IMR-90 (cell line): ENCODE results near the gene PNMA8A. TPM values are rescaled to one million over a fixed set of nuclear protein-coding genes. Genes with fewer than 3 reads are reported as not detected.
A peak's percentile ranks its signal among the peaks of the same experiment; 100 is the strongest.

Experiments used
- ATAC-seq: fragments of 200-7000 bp; cut with Tn5 transposase; 2 replicates; pipeline ENCODE4 v1.9.1; 2020; ENCODE audit warnings: low read depth, mild to moderate bottlenecking, moderate library complexity
- BruUV-seq: library from RNA; stranded (reverse); fragments of 400-500 nt; replicated peaks from 2 replicates; lab custom pipeline; 2021; lab: Mats Ljungman, UMichigan
- CTCF ChIA-PET: fragments of 300-600 bp; formaldehyde crosslinking; extraction: SDS; loops from one replicate; lab custom pipeline; 2021; ENCODE audit warnings: antibody characterized with exemption; lab: Yijun Ruan, JAX
- POLR2A ChIA-PET: fragments of 300-600 bp; sonication (Branson Sonifier 250); formaldehyde crosslinking; loops from one replicate; lab custom pipeline; 2022; ENCODE audit warnings: antibody characterized with exemption; ENCODE audit not compliant: unreplicated experiment; lab: Charles Lee
- DNase-seq: peaks from one replicate; pipeline ENCODE4 v3.0.0; 2013
- H2AFZ ChIP-seq: replicated peaks from 2 replicates; pipeline ENCODE3; 2013; ENCODE audit warnings: low read length, mild to moderate bottlenecking; ENCODE audit not compliant: poor library complexity
- H2AK5ac ChIP-seq: 2 replicates; pipeline ENCODE4 v1.6.1; 2013; ENCODE audit warnings: low read depth, low read length, inconsistent platforms
- H2AK9ac ChIP-seq: replicated peaks from 2 replicates; pipeline ENCODE3; 2013; ENCODE audit warnings: mild to moderate bottlenecking, low read depth, low read length, moderate library complexity; ENCODE audit not compliant: poor library complexity
- H2BK120ac ChIP-seq: 2 replicates; pipeline ENCODE4 v1.6.1; 2013; ENCODE audit warnings: low read depth, low read length, inconsistent platforms
- H2BK15ac ChIP-seq: 3 replicates; pipeline ENCODE4 v1.6.1; 2013; ENCODE audit warnings: low read depth, low read length, inconsistent platforms
- H2BK20ac ChIP-seq: 2 replicates; pipeline ENCODE4 v1.6.1; 2013; ENCODE audit warnings: low read depth, mild to moderate bottlenecking, inconsistent platforms, low read length, moderate library complexity
- H2BK5ac ChIP-seq: 2 replicates; pipeline ENCODE4 v1.6.1; 2013; ENCODE audit warnings: mild to moderate bottlenecking, low read depth, low read length, inconsistent platforms; ENCODE audit not compliant: poor library complexity, severe bottlenecking
- H3K14ac ChIP-seq: replicated peaks from 2 replicates; pipeline ENCODE4 v1.6.1; 2013; ENCODE audit warnings: low read depth, low read length, inconsistent platforms
- H3K18ac ChIP-seq: 2 replicates; pipeline ENCODE4 v1.6.1; 2013; ENCODE audit warnings: low read depth, low read length, control low read depth
- H3K23ac ChIP-seq: 2 replicates; pipeline ENCODE4 v1.6.1; 2013; ENCODE audit warnings: low read depth, low read length, inconsistent platforms
- H3K27ac ChIP-seq: 2 replicates; pipeline ENCODE4 v1.5.1; 2013; ENCODE audit warnings: mild to moderate bottlenecking, control low read depth, low read length; ENCODE audit not compliant: insufficient read depth
- H3K27me3 ChIP-seq: 2 replicates; pipeline ENCODE4 v1.6.1; 2013; ENCODE audit warnings: low read length; ENCODE audit not compliant: control insufficient read depth, insufficient read depth
- H3K36me3 ChIP-seq: 2 replicates; pipeline ENCODE4 v1.6.1; 2013; ENCODE audit warnings: low read length, mixed read lengths; ENCODE audit not compliant: control insufficient read depth, insufficient read depth
- H3K4ac ChIP-seq: 2 replicates; pipeline ENCODE4 v1.6.1; 2013; ENCODE audit warnings: low read depth, low read length, inconsistent platforms
- H3K4me1 ChIP-seq: 2 replicates; pipeline ENCODE4 v1.6.1; 2013; ENCODE audit warnings: low read length, mixed read lengths; ENCODE audit not compliant: control insufficient read depth, insufficient read depth
- H3K4me2 ChIP-seq: 2 replicates; pipeline ENCODE4 v1.6.1; 2013; ENCODE audit warnings: low read depth, mild to moderate bottlenecking, control low read depth, low read length, moderate library complexity
- H3K4me3 ChIP-seq: 2 replicates; pipeline ENCODE4 v1.5.1; 2013; ENCODE audit warnings: low read depth, mild to moderate bottlenecking, control low read depth, low read length, moderate library complexity; ENCODE audit not compliant: insufficient read depth
- H3K56ac ChIP-seq: 2 replicates; pipeline ENCODE4 v1.6.1; 2013; ENCODE audit warnings: low read length, inconsistent platforms; ENCODE audit not compliant: insufficient read depth; ENCODE audit errors: extremely low read depth
- H3K79me1 ChIP-seq, 2 experiments: 2 replicates each; pipeline ENCODE4 v1.6.1; 2013; ENCODE audit warnings: low read length in 2 of 2, inconsistent platforms in 1 of 2, low read depth in 1 of 2
- H3K9ac ChIP-seq: 2 replicates; pipeline ENCODE4 v1.6.1; 2013; ENCODE audit warnings: low read depth, low read length, control low read depth
- H3K9me1 ChIP-seq: 2 replicates; pipeline ENCODE4 v1.6.1; 2013; ENCODE audit warnings: low read length, inconsistent platforms; ENCODE audit not compliant: insufficient read depth
- H3K9me3 ChIP-seq: 2 replicates; pipeline ENCODE4 v1.6.1; 2013; ENCODE audit warnings: low read length; ENCODE audit not compliant: control insufficient read depth, insufficient read depth
- H4K20me1 ChIP-seq: 2 replicates; pipeline ENCODE4 v1.6.1; 2013; ENCODE audit warnings: low read length, inconsistent platforms; ENCODE audit not compliant: insufficient read depth
- H4K5ac ChIP-seq: 2 replicates; pipeline ENCODE4 v1.6.1; 2013; ENCODE audit warnings: mild to moderate bottlenecking, low read depth, low read length, control low read depth
- H4K8ac ChIP-seq, 2 experiments: 2 replicates each; pipeline ENCODE4 v1.6.1; 2013; ENCODE audit warnings: low read depth in 2 of 2, low read length in 2 of 2, control low read depth in 1 of 2, inconsistent platforms in 1 of 2
- H4K91ac ChIP-seq: 2 replicates; pipeline ENCODE4 v1.6.1; 2013; ENCODE audit warnings: low read depth, low read length, inconsistent platforms; ENCODE audit not compliant: insufficient read depth
- FOS ChIP-seq: fragments of 150-350 bp; IDR thresholded peaks from 2 replicates; pipeline ENCODE4 v1.6.1; 2016; ENCODE audit warnings: low read depth, low read length
- USF2 ChIP-seq: fragments of 150-350 bp; IDR thresholded peaks from 2 replicates; pipeline ENCODE4 v1.6.1; 2017; ENCODE audit warnings: mild to moderate bottlenecking, antibody characterized with exemption, low read length, low read depth
- WGBS, 2 experiments: methylation state at CpG; one replicate each; pipeline versions ENCODE4 v1.1.5 to v1.1.7; 2013; ENCODE audit warnings: missing lambda C conversion rate in 2 of 2; ENCODE audit not compliant: insufficient read length in 1 of 2; ENCODE audit errors: extremely low coverage in 2 of 2; 5-methylcytosine and 5-hydroxymethylcytosine counted together
- dilution Hi-C: fragments of 300-500 bp; cut with HindIII; formaldehyde crosslinking; loops from one replicate; pipeline ENCODE4 v1.14.3; 2018; ENCODE audit warnings: low sequenced_read_pairs; ENCODE audit not compliant: unreplicated experiment
- in situ Hi-C: fragments of 300-500 bp; cut with MboI; formaldehyde crosslinking; loops from 3 replicates; pipeline ENCODE4 v1.14.3; 2019; ENCODE audit warnings: low sequenced_read_pairs, inconsistent platforms, mixed read lengths
- intact Hi-C: fragments of 100-400 bp; cut with micrococcal nuclease; formaldehyde crosslinking; loops from 2 replicates; pipeline ENCODE4 v1.10.0; 2022
- polyA plus RNA-seq, 3 experiments: library from polyadenylated mRNA; depleted of rRNA; stranded (reverse); fragments of >200 nt; gene quantifications; 2 replicates each; pipeline ENCODE4 v1.2.3, GENCODE V29; 2012; ENCODE audit warnings: low replicate concordance in 1 of 3
- total RNA-seq: library from RNA; depleted of rRNA; stranded (reverse); fragments of >200 nt; gene quantifications from 2 replicates; pipeline ENCODE4 v1.2.3, GENCODE V29; 2012

The PNMA8A gene
- total and polyA plus RNA-seq, 2 of the 4 experiments (the other 2 are of a cell fraction): 0.77 to 0.90 TPM

- Histone ChIP-seq H4K8ac (no peak overlapping the region), H2BK120ac (no peak overlapping the region), H2BK5ac (no peak overlapping the region), H2BK20ac (no peak overlapping the region), H2AK9ac (no peak overlapping the region), H3K9me3 (no peaks in the 10 kb centered on the region), H4K20me1 (no peaks in the 10 kb centered on the region), H3K56ac (no peak overlapping the region), H3K9ac (no peak overlapping the region), H3K27ac (no peak overlapping the region), H4K91ac (no peak overlapping the region), H4K5ac (no peak overlapping the region), H3K4ac (no peak overlapping the region), H3K27me3 (no peaks in the 10 kb centered on the region), H3K23ac (no peak overlapping the region), H2AFZ (no peak overlapping the region), H3K9me1 (0 out of 2 replicates have a peak, but pooled peaks cover 2% of the 10 kb centered on the region), H2AK5ac (no peak overlapping the region), H3K4me2 (peak overlapping the region; percentile 25; the same call in 1 of the 2 replicates), H3K36me3 (no peaks in the 10 kb centered on the region), H3K79me1 (no peaks in the 10 kb centered on the region), H2BK15ac (no peak overlapping the region), H3K14ac (no peak overlapping the region), H3K4me1 (peaks cover 1% of the 10 kb centered on the region; the same call in 1 of the 2 replicates), H3K4me3 (no peak overlapping the region), H3K18ac (no peak overlapping the region)
- POLR2A ChIA-PET: no interaction called here
- BruUV-seq: no TSS peak
- ATAC-seq (peak; percentile 80), DNase-seq (peak; percentile 78)
- no peak for TF ChIP-seq USF2
- 0 out of 2 replicates have a peak, but pooled peaks have one; percentile 25 for TF ChIP-seq FOS
- in situ Hi-C loops (no loop called here), dilution Hi-C loops (no loop called here), intact Hi-C loops (no loop called here)
- 17% methylated on average over 2 of the region's 8 CpGs; no CpG with 5 or more reads in 1 of the 2 experiments for WGBS, 2 experiments
- CTCF ChIA-PET: no interaction called here
Observed at GRCh38 chr19:46442808-46443450, 28.4 kb downstream of the PNMA8A start.
